ENCODE results near the gene CYP46A1. TPM values are rescaled to one million over a fixed set of nuclear protein-coding genes. Genes with fewer than 3 reads are reported as not detected.

CYP46A1 gene
- total RNA-seq, 2 experiments from 2014 or later = 0.11 to 0.22 TPM

DNA sequence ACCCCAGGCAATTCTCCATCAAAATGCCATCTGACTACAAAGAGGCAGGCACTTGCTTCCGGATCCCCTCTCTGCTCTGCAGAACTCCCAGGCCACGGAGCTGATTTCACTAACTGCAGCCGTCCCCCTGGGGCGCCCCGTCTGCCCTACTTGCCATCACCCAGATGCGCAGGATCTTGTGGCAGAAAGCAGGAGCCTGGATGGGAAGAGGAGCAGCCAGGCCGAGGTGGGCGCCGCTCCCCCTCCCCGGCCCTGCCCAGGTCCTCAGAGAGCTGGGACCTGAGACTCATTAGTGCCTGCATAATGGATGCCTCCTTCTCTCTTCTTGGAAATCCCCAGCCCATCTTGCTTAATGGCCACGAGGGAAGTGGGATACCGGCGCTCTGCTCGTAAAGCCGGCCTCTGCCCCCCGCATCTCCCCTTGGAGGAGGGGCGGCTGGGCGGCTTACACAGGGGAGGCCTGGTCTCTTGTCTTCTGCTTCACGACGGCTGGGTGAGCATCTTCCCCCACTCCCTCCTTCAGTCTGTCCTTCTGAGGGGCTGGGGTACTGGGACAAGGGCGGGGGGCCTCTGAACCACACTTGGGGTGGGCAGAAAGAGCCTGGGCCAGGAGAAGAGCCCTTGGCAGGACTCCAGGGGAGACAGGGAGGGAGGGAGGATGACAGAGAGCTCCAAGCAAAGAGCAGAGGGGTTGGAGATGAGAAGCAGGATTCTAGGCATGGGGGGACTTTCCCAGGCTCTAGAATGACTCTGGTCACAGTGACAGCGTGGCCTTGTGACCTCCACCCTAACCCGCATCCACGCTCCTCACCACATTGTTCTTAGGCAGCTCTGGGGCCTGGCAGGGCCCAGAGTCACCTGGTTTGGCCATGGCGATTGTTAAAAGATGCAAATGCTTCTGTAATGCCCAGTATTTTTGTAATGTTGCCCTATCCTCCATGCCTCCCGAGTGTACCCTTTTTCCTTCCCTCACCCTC lies 89.7 kb downstream of the CYP46A1 start:
- Histone ChIP-seq H3K4me1 (ENCODE audit: insufficient read depth, low read length) (no peaks in the 10 kb centered on the region), H3K27me3 (ENCODE audit: control insufficient read depth in 1 of 2, insufficient read depth in 2 of 2, low read length in 2 of 2) (peaks cover 0 to 2% of the 10 kb centered on the region in 2 experiments), H3K36me3 (ENCODE audit: insufficient read depth, low read length) (no peaks in the 10 kb centered on the region), H3K4me3 (ENCODE audit: low read length) (no peak overlapping the region), H3K9me3 (ENCODE audit: control insufficient read depth in 1 of 2, insufficient read depth in 1 of 2, low read length in 2 of 2) (no peaks in the 10 kb centered on the region), H3K27ac (ENCODE audit: low read depth in 1 of 2, low read length in 2 of 2) (no peak overlapping the region)
- H3K9me3 Mint-ChIP-seq = peaks cover 2% of the 10 kb centered on the region
- ChIA-PET CTCF (no interaction called here), POLR2A (no interaction called here)
- H3K27ac Mint-ChIP-seq = no peak overlapping the region
- intact Hi-C loops (cut with DNase I, micrococcal nuclease) = no loop called here
- ATAC-seq (ENCODE audit: poor library complexity) (no peak), DNase-seq (no peak)
- no peak overlapping the region for H3K4me3 Mint-ChIP-seq
- no peaks in the 10 kb centered on the region for H3K4me1 Mint-ChIP-seq (ENCODE audit: low read depth)
- peaks cover 62% of the 10 kb centered on the region for H3K27me3 Mint-ChIP-seq
- TF ChIP-seq, protein P1, sequence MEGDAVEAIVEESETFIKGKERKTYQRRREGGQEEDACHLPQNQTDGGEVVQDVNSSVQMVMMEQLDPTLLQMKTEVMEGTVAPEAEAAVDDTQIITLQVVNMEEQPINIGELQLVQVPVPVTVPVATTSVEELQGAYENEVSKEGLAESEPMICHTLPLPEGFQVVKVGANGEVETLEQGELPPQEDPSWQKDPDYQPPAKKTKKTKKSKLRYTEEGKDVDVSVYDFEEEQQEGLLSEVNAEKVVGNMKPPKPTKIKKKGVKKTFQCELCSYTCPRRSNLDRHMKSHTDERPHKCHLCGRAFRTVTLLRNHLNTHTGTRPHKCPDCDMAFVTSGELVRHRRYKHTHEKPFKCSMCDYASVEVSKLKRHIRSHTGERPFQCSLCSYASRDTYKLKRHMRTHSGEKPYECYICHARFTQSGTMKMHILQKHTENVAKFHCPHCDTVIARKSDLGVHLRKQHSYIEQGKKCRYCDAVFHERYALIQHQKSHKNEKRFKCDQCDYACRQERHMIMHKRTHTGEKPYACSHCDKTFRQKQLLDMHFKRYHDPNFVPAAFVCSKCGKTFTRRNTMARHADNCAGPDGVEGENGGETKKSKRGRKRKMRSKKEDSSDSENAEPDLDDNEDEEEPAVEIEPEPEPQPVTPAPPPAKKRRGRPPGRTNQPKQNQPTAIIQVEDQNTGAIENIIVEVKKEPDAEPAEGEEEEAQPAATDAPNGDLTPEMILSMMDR (IDR thresholded peaks at IDR 0.05) = no peak
- no peaks in the 10 kb centered on the region for H3K36me3 Mint-ChIP-seq (ENCODE audit: low read depth)

DNA sequence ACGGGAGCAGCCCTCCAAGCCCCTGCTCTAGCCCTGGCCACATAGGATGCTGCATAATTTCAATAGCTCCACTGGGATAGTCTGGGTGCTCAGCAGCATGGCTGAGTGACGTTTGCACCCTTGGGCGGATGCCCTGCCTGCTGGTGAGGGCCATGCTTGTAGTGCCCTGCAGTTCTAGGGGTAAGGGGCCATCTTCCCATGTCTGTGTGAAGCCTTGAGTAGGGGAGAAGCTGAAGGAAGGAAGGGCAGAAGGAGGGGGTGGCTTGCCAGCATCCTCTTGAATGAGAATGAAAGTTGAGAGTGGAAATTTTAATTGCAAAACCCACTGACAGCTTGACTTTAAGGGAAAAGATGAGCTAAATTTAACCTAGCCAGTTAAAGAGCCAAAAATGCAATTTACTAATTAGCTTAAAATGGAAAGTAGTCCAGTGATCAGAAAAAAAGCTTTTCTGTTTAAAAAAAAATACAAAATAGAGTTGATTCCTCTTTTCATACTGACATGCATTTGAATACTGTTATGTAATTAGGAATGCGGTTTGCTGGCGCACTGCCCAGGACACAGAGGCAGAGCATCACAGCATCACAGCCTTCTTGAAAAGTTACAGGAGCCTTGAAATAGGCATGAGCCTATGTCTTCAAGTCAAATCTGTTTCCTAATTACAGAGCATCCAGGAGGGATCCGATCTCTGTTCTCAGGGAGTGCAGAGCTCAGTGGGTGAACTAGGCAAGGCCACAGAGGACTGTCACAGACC lies 90.6 kb downstream of the CYP46A1 start:
- H3K36me3 ChIP-seq (ENCODE audit: insufficient read depth, low read length) = no peaks in the 10 kb centered on the region
- ChIA-PET CTCF (no interaction called here), POLR2A (no interaction called here)
- ATAC-seq (ENCODE audit: poor library complexity) (no peak), DNase-seq (no peak)
- no peak overlapping the region for H3K27ac ChIP-seq (ENCODE audit: low read depth in 1 of 2, low read length in 2 of 2)
- no peak overlapping the region for H3K4me3 Mint-ChIP-seq
- intact Hi-C loops (cut with DNase I, micrococcal nuclease) = no loop called here
- TF ChIP-seq, protein P1 (IDR thresholded peaks at IDR 0.05) = no peak
- peaks cover 0 to under 1% of the 10 kb centered on the region in 2 experiments for H3K9me3 ChIP-seq (ENCODE audit: control insufficient read depth in 1 of 2, insufficient read depth in 1 of 2, low read length in 2 of 2)
- H3K9me3 Mint-ChIP-seq = peaks cover 5% of the 10 kb centered on the region
- H3K4me1 Mint-ChIP-seq (ENCODE audit: low read depth) = no peaks in the 10 kb centered on the region
- peaks cover 71% of the 10 kb centered on the region for H3K27me3 Mint-ChIP-seq
- H3K4me3 ChIP-seq (ENCODE audit: low read length) = no peak overlapping the region
- peaks cover 3 to 5% of the 10 kb centered on the region in 2 experiments for H3K27me3 ChIP-seq (ENCODE audit: control insufficient read depth in 1 of 2, insufficient read depth in 2 of 2, low read length in 2 of 2)
- H3K36me3 Mint-ChIP-seq (ENCODE audit: low read depth) = no peaks in the 10 kb centered on the region
- H3K4me1 ChIP-seq (ENCODE audit: insufficient read depth, low read length) = no peaks in the 10 kb centered on the region
- no peak overlapping the region for H3K27ac Mint-ChIP-seq

DNA sequence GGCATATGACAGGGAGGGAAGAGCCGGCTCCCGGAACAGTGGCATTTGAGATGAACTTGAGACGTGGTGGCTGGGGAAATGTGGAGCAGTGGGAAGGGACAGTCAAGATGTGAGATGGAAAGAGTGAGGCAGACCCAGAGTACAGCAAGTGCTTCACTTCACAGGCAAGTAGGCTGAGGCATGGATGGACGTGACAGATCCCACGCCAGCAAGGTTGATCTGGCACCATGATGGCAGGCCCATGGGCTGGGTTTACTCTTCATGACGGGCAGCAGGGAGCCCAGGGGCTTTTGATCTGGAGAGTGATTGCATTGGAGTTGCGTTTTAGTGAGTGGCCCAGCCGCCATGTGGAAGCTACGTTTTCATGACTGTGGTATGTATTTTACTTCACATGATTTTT lies 91.3 kb downstream of the CYP46A1 start:
- no peaks in the 10 kb centered on the region for H3K4me1 ChIP-seq (ENCODE audit: insufficient read depth, low read length)
- no peak for ATAC-seq (ENCODE audit: poor library complexity)

More for the DNA sequence above, 91.3 kb downstream of the CYP46A1 start:
- no peak overlapping the region for H3K27ac ChIP-seq (ENCODE audit: low read depth in 1 of 2, low read length in 2 of 2)
- POLR2A ChIA-PET = no interaction called here
- Mint-ChIP-seq H3K27me3 (peaks cover 73% of the 10 kb centered on the region), H3K4me1 (ENCODE audit: low read depth) (no peaks in the 10 kb centered on the region), H3K4me3 (no peak overlapping the region), H3K27ac (no peak overlapping the region), H3K36me3 (ENCODE audit: low read depth) (no peaks in the 10 kb centered on the region), H3K9me3 (peaks cover 5% of the 10 kb centered on the region)
- H3K36me3 ChIP-seq (ENCODE audit: insufficient read depth, low read length) = no peaks in the 10 kb centered on the region
- H3K27me3 ChIP-seq (ENCODE audit: control insufficient read depth in 1 of 2, insufficient read depth in 2 of 2, low read length in 2 of 2) = peaks cover 5 to 7% of the 10 kb centered on the region in 2 experiments
- CTCF ChIA-PET = interaction anchor here (0.6 kb wide), 1 partner anchor 11 kb away, joined by 4 read pairs; no protein-coding TSS in a partner anchor
- H3K9me3 ChIP-seq (ENCODE audit: control insufficient read depth in 1 of 2, insufficient read depth in 1 of 2, low read length in 2 of 2) = peaks cover 0 to 4% of the 10 kb centered on the region in 2 experiments
- intact Hi-C loops (cut with DNase I, micrococcal nuclease) = no loop called here
- no peak for DNase-seq
- H3K4me3 ChIP-seq (ENCODE audit: low read length) = no peak overlapping the region
- TF ChIP-seq, protein P1 (IDR thresholded peaks at IDR 0.05) = no peak

Other genes starting within 250 kb of the CYP46A1 start
- 10 to 100 TPM; 46.1 to 51.4 TPM for gene SETD3, start 203.4 kb upstream of the CYP46A1 start, total RNA-seq
- gene CCNK, start 202.9 kb upstream of the CYP46A1 start, total RNA-seq = 100 to 1,000 TPM; 140 to 151 TPM
- 1 to 10 TPM; 5.8 to 7.5 TPM for gene CCDC85C, start 80.1 kb upstream of the CYP46A1 start, total RNA-seq
- not detected for gene HHIPL1, start 39.2 kb upstream of the CYP46A1 start, total RNA-seq
- under 1 TPM in 1 of 2 experiments, not detected in 1; 0.59 TPM for gene EML1, start 109.1 kb downstream of the CYP46A1 start, total RNA-seq

Measured in CD4-positive, alpha-beta T cell (primary cell).